ENCODE measurements around the gene SUSD1. TPM values are rescaled to one million over a fixed set of nuclear protein-coding genes. Genes with fewer than 3 reads are reported as not detected.

Gene SUSD1
- total RNA-seq, 1 experiment from 2014 or later, result 7.9 TPM

DNA sequence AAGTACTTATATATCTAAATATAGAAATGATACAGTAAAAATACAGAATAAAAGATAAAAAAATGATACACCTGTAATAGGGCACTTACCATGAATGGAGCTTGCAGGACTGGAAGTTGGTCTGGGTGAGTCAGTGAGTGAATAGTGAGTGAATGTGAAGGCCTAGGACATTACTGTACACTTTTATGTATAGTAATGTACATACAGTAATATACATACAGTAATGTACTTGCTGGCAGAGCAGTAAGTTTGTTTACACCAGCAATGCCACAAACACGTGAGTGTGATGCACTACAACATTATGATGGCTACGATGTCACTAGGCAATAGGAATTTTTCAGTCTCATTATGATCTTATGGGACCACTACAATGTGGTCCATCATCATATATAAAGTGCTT, 34.2 kb downstream of the SUSD1 start:
- RAD21 ChIA-PET (ENCODE audit: low non-redundant PET in 1 of 2, low total read pairs in 2 of 2, uncharacterized antibody in 2 of 2, unreplicated experiment in 2 of 2), result no interaction called here
- Histone ChIP-seq H3K9me2 (ENCODE audit: insufficient read depth) (no peaks in the 10 kb centered on the region), H2AFZ (ENCODE audit: low read depth, low read length, poor library complexity, severe bottlenecking) (no peak overlapping the region), H4K20me1 (ENCODE audit: insufficient read depth) (no peaks in the 10 kb centered on the region), H3K4me1 (ENCODE audit: control insufficient read depth in 1 of 2, insufficient read depth in 2 of 2, low read length in 2 of 2) (peaks cover 0 to 13% of the 10 kb centered on the region in 2 experiments; a peak in 2 of 4 replicates), H3K27me3 (ENCODE audit: insufficient read depth, low read length) (no peaks in the 10 kb centered on the region), H3K9me3 (ENCODE audit: control insufficient read depth in 1 of 2, insufficient read depth in 1 of 2, low read depth in 1 of 2, low read length in 2 of 2) (no peaks in the 10 kb centered on the region), H3K4me2 (ENCODE audit: low read length) (no peak overlapping the region), H3K79me2 (ENCODE audit: insufficient read depth, low read length) (no peaks in the 10 kb centered on the region), H3K36me3 (ENCODE audit: control insufficient read depth in 1 of 2, insufficient read depth in 2 of 2, low read length in 2 of 2) (no peaks in the 10 kb centered on the region), H3K9ac (ENCODE audit: low read length) (no peak overlapping the region), H3K4me3 (replicated peaks in 1 of 2; ENCODE audit: low read depth in 1 of 2, low read length in 2 of 2) (no peak overlapping the region), H3K27ac (ENCODE audit: low read depth, low read length) (no peak overlapping the region)
- CTCF ChIA-PET, result no interaction called here
- intact Hi-C loops (cut with micrococcal nuclease), result no loop called here
- ATAC-seq (no peak), DNase-seq (ENCODE audit: low read depth, low spot score) (no peak)
- BruUV-seq (replicated peaks), result no TSS peak
- TF ChIP-seq, protein P1, sequence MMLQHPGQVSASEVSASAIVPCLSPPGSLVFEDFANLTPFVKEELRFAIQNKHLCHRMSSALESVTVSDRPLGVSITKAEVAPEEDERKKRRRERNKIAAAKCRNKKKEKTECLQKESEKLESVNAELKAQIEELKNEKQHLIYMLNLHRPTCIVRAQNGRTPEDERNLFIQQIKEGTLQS (IDR thresholded peaks at IDR 0.05), result no peak
- no peak for TF ChIP-seq ZFX (IDR thresholded peaks at IDR 0.05)
- TF ChIP-seq TCF7L2 (IDR thresholded peaks at IDR 0.05; ENCODE audit: borderline replicate concordance, extremely low read depth, insufficient read depth, insufficient read length), result no peak
- TF ChIP-seq EGR1 (IDR thresholded peaks at IDR 0.05; ENCODE audit: low read depth), result no peak
- TF ChIP-seq, protein P2, sequence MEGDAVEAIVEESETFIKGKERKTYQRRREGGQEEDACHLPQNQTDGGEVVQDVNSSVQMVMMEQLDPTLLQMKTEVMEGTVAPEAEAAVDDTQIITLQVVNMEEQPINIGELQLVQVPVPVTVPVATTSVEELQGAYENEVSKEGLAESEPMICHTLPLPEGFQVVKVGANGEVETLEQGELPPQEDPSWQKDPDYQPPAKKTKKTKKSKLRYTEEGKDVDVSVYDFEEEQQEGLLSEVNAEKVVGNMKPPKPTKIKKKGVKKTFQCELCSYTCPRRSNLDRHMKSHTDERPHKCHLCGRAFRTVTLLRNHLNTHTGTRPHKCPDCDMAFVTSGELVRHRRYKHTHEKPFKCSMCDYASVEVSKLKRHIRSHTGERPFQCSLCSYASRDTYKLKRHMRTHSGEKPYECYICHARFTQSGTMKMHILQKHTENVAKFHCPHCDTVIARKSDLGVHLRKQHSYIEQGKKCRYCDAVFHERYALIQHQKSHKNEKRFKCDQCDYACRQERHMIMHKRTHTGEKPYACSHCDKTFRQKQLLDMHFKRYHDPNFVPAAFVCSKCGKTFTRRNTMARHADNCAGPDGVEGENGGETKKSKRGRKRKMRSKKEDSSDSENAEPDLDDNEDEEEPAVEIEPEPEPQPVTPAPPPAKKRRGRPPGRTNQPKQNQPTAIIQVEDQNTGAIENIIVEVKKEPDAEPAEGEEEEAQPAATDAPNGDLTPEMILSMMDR (IDR thresholded peaks at IDR 0.05 in 2 of 3, conservative IDR thresholded peaks at IDR 0.05 in 1 of 3; ENCODE audit: borderline replicate concordance in 1 of 3, insufficient read depth in 1 of 3, low read depth in 2 of 3, low read length in 2 of 3), result no peak
- TF ChIP-seq MAX (IDR thresholded peaks at IDR 0.05), result no peak
- no peak for TF ChIP-seq RAD21 (IDR thresholded peaks at IDR 0.05; ENCODE audit: low read depth)
- TF ChIP-seq, protein P3, sequence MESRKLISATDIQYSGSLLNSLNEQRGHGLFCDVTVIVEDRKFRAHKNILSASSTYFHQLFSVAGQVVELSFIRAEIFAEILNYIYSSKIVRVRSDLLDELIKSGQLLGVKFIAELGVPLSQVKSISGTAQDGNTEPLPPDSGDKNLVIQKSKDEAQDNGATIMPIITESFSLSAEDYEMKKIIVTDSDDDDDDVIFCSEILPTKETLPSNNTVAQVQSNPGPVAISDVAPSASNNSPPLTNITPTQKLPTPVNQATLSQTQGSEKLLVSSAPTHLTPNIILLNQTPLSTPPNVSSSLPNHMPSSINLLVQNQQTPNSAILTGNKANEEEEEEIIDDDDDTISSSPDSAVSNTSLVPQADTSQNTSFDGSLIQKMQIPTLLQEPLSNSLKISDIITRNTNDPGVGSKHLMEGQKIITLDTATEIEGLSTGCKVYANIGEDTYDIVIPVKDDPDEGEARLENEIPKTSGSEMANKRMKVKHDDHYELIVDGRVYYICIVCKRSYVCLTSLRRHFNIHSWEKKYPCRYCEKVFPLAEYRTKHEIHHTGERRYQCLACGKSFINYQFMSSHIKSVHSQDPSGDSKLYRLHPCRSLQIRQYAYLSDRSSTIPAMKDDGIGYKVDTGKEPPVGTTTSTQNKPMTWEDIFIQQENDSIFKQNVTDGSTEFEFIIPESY (IDR thresholded peaks at IDR 0.05; ENCODE audit: extremely low read depth, insufficient replicate concordance, low read length), result no peak
- TF ChIP-seq FOSL1 (IDR thresholded peaks at IDR 0.05; ENCODE audit: low read depth), result no peak
- TF ChIP-seq POLR2AphosphoS5 (IDR thresholded peaks at IDR 0.05; ENCODE audit: low read depth, low read length), result no peak
- TF ChIP-seq JUND (IDR thresholded peaks at IDR 0.05), result no peak
- no peak for TF ChIP-seq ZNF274 (IDR thresholded peaks at IDR 0.05; ENCODE audit: low read depth, low read length)
- POLR2A ChIA-PET, result no interaction called here

All from HCT116 (cell line).